Activated CD4-positive, alpha-beta T cell treated with anti-CD3 and anti-CD28 coated beads, Interleukin-2, amount 50 U/mL, for 24 hours (primary cell): Measurements from ENCODE around the gene STX1B.

ENCODE experiments used
- DNase-seq, 2 donors: peaks; one replicate each; pipeline ENCODE4 v3.0.0-alpha.2; 2020; ENCODE audit warnings: low read depth in 1 of 2, low spot score in 1 of 2

STX1B gene

GRCh38 chr16:30980023-30980371 is 30.4 kb downstream of the STX1B start:
- no peak for DNase-seq

GRCh38 chr16:30979170-30980022 is 31.0 kb downstream of the STX1B start:
- no peak for DNase-seq

GRCh38 chr16:30977502-30977901 is 32.9 kb downstream of the STX1B start:
- no peak for DNase-seq

GRCh38 chr16:30976486-30976885 is 34.0 kb downstream of the STX1B start:
- no peak for DNase-seq

GRCh38 chr16:30974348-30974747 is 36.1 kb downstream of the STX1B start:
- DNase-seq: no peak

- no peak for DNase-seq
These were observed 37.6 kb downstream of the STX1B start for GRCh38 chr16:30972872-30973271.

- DNase-seq: no peak
These were observed 39.1 kb downstream of the STX1B start for GRCh38 chr16:30971298-30971697.

- no peak for DNase-seq
These were observed 41.1 kb downstream of the STX1B start for GRCh38 chr16:30969246-30969842.

GRCh38 chr16:30967795-30968194 is 42.6 kb downstream of the STX1B start:
- DNase-seq: no peak

- DNase-seq: no peak
These were observed 44.3 kb downstream of the STX1B start for GRCh38 chr16:30966033-30966619.

GRCh38 chr16:30965436-30965835 is 45.0 kb downstream of the STX1B start:
- DNase-seq: no peak

- DNase-seq: no peak
These were observed 45.7 kb downstream of the STX1B start for GRCh38 chr16:30964574-30965226.

- no peak for DNase-seq
These were observed 46.4 kb downstream of the STX1B start for GRCh38 chr16:30963925-30964511.

- no peak for DNase-seq
These were observed 49.1 kb downstream of the STX1B start for GRCh38 chr16:30961384-30961783.

GRCh38 chr16:30958175-30959079 is 52.0 kb downstream of the STX1B start:
- DNase-seq: peak in 1 of 2 donors; percentile 21

GRCh38 chr16:30957456-30958174 is 52.8 kb downstream of the STX1B start, which contains the start of gene SETD1A:
SETD1A (plus strand) TSS chr16:30957754; CDS start chr16:30958732, 978 bp downstream.
- peak; percentile 95 to 96 for DNase-seq

GRCh38 chr16:30956601-30957455 is 53.6 kb downstream of the STX1B start:
- DNase-seq: peak; percentile 85 to 90

GRCh38 chr16:30954993-30955392 is 55.4 kb downstream of the STX1B start:
- DNase-seq: no peak
